HG03280 (cell line): Measurements from ENCODE around the gene NDUFS6.
"Not testable (repeated sequence)": the region's sequence is repeated elsewhere in the genome, so short reads cannot be mapped to it uniquely, and the experiment has no call there.

ENCODE experiments used
- ATAC-seq: cut with Tn5 transposase; IDR thresholded peaks from one replicate; pipeline ENCODE4 v1.9.1; 2021; ENCODE audit warnings: mild to moderate bottlenecking, moderate library complexity; ENCODE audit not compliant: unreplicated experiment

The NDUFS6 gene

GRCh38 chr5:1830571-1831228 lies 29.5 kb downstream of the NDUFS6 start:
- no peak for ATAC-seq

GRCh38 chr5:1831257-1831656 lies 30.1 kb downstream of the NDUFS6 start:
- no peak for ATAC-seq

GRCh38 chr5:1831677-1832313 lies 30.6 kb downstream of the NDUFS6 start:
- ATAC-seq, result no peak

GRCh38 chr5:1832511-1833250 lies 31.5 kb downstream of the NDUFS6 start:
- ATAC-seq, result no peak

GRCh38 chr5:1833264-1834021 lies 32.2 kb downstream of the NDUFS6 start:
- ATAC-seq, result no peak

DNA sequence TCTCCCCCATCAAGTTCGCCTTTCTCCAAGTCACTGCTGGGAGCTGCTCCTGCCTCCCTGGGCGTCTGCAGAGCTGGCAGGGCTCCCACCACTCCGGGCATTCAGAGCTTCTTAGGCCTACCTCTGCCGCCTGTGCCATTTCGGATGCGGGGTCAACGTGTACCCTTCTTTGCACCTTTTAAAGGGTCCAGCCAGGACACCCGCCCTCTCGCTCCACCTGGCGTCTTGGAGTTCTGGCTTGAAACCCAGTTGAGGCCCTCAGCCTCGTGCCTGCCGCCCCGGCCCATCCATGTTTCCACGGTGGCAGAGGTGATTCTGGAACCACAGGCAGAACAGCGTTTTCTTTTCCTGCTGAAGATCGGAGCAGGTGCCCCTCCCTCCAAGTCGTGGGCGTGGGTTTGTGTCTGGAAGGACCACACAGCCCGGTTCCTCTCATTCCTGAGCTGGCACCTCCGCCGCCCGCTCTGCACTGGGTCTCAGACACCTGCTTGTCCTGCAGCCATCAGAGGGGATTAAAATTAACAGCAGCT lies 32.9 kb downstream of the NDUFS6 start:
- no peak for ATAC-seq

DNA sequence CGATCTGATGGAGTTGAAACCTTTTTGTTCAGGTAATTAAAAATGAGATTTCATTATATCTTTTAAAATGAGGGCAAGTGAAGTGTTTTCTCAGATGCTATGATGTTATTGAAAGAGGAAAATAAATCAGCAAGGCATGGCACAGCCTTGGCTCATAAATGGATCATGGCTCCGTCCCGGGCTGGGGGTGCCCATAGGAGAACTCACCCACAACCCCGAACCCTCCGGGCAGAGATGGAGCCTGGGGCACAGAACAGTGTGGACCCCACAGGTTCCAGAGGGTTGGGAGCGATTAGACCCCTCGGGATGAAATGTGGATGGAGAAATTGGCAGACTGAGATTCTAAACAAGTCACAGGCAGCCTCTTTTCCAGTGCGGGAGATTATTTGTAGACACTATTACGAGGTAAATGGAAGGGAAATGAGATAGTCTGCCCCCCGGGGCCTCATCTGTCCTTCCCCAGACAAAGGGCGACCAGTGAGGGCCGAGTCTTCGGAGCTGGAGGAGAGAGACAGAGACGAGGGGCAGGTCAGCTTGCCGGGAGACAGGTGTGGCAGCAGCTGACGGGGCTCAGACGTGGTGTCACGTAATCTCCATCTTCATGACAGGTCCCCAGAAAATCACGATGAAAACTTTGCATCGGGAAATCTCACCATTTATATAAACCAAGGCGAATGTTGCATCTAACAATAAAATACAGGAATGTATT lies 33.7 kb downstream of the NDUFS6 start:
- ATAC-seq, result no peak

GRCh38 chr5:1835431-1835830 lies 34.2 kb downstream of the NDUFS6 start:
- ATAC-seq, result no peak

DNA sequence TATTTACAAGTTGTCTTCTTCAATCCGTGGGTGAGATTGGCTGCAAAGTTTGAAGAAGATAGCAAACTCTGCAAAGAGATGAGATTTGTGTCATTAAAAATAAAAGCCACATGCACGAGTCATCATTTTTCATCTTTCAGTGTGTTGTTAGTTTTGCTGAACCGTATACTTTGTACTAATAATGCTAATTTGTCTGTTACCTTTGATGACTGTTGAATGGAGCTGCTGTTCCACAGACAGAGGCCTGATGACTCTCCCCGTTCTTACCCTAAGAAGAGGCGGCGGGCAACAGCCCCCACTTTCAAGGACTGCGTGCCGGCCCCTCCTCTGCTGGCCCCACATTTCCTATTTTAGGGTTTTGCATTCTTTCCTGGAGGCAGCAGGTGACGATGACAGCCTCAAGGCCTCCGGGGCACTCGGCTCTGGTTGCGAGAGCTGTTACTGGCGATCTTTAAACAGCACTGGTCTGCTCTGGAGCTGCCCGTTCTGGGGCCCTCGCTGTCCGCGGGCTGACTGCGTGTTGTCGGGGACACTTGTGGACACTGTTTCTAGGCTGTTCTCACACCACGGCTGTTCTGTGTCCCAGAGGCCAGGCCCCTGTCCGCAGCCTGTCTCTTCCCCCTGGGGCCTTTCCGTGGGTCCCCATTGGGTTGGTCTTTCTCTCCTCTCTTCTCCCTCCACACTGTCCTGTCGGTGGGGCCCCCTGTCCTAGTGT lies 35.1 kb downstream of the NDUFS6 start:
- ATAC-seq, result no peak

DNA sequence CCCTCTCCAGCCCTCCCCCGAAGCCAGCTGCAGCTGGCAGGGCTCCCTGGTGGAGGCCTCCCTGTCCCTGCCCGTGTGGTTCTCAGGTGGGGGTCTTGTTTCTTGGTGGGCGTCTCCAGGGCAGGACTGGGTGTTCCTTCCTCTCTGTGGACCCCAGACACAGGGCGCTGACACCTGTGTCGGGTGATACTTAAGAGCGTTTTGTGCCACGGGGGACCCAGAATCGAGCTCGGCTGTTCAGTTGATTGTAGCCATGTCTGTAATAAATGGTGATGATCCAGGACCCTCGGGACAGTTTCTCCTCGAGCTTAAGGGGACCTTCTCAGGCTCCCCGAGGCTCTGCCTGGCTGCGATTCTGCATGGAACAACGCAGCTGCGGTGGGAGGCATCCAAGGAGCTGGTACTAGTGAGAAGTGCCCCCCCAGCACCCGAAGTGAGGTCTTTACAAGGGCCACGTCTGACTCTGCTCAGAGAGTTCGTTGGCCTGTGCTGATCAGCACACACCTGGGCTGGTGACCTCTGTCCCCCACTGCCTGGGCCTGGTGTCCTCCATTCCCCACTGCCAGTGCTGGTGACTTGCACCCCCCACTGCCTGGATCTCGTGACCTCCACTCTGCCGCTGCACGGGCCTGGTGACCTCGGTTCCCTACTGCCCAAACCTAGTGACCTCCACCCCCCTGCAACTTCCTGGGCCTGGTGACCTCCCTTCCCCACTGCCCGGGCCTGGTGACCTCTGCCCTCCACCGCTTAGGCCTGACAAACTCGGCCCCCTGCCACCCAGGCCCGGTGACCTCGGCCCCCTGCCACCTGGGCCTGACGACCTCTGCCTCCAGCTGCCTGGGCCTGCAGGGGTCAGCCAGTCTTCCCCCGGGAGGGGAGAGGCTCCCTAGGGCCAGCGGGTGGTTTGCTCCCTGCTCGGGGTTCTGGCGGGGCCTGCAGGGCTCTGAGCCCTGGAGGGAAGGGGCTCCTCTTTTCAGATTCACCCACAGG lies 36.0 kb downstream of the NDUFS6 start:
- no peak for ATAC-seq

- ATAC-seq, result no peak
These were observed 36.8 kb downstream of the NDUFS6 start for GRCh38 chr5:1838013-1838412.

- no peak for ATAC-seq
These were observed 38.9 kb downstream of the NDUFS6 start for GRCh38 chr5:1840071-1840547.

DNA sequence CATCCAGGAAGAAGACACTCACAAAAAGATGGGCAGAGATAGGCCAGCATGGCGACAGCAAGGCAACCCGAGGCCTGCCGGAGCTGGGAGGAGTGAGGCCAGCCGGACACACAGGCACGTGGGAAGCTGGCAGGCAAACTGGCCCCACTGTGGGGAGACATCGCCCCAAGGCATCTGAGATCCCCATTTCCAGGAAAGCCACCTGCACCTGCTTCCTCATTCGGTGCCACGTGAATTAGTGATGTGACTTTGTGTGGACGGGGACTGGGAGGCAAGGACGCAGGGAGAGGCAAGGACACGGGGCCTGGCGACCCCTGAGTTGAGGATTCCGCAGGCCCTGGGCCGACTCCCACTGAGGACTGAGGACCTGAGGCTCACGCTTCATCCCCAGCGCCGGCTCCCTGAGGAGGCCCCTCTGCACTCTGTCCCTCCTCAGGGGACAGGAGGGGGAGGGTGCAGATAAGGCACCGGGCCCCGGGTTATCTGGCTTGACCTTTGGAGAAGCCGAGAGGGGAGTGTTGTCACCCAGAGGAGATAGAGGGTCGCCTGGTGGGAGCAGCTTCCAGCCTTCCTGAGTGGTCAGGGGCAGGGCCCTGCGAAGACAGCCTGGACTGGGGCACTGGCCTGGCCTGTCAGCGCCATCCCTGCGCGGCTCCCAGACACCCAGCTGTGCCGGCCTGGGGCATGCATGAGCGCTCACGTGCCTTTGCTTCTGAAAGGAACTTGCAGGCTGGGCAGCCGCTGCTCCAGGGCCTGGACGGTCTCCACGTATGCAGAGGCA lies 39.7 kb downstream of the NDUFS6 start:
- ATAC-seq, result no peak

DNA sequence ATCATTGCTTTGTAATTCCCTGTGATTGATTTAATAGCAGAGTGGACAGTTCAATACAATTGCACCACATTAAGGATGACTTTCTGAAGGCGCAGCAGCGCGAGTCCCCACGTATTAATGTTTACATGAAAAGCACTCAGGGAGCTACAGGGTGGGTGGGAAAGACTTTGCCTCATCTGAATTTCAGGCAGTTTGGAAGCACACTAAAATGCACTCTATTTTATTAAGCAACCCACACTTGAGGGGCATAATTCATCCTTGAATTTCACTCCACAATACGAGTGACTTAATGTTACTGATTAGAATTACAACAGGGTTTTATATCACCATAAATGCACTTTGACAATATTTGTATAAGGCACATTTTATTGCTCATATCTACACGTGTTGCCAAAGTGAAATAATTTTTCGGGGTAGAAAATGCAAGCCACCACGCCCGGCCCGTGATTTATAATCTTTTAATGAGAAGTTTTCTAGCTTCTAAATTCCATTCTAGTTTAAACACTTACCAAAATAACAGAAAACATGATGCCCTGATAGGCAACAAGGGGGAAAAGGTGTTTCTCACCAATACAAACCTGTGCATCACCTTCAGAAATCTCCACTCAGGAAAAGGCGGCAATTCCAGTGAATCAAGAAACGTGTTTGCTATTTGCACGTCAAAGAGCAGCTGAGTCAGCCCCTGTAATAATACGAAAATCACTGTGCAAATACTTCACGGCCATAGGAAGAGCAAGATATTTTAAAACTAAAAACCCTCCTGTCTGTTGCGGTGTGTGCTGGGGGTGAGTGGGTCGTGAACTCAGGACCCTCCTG lies 41.0 kb downstream of the NDUFS6 start:
- no peak for ATAC-seq

DNA sequence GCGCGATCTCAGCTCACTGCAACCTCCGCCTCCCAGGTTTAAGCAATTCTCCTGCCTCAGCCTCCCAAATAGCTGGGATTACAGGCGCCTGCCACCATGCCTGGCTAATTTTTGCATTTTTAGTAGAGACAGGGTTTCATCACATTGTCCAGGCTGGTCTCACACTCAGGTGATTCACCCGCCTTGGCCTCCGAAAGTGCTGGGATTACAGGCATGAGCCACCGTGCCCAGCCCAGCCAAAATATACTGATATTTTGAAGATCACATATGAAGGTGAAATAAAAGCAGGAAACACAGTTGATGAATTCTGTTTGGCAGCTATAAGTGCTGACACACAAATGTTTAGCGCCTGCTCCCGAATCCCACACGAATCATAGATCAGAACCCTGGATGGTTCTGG lies 42.6 kb downstream of the NDUFS6 start:
- ATAC-seq, result not testable (repeated sequence)

DNA sequence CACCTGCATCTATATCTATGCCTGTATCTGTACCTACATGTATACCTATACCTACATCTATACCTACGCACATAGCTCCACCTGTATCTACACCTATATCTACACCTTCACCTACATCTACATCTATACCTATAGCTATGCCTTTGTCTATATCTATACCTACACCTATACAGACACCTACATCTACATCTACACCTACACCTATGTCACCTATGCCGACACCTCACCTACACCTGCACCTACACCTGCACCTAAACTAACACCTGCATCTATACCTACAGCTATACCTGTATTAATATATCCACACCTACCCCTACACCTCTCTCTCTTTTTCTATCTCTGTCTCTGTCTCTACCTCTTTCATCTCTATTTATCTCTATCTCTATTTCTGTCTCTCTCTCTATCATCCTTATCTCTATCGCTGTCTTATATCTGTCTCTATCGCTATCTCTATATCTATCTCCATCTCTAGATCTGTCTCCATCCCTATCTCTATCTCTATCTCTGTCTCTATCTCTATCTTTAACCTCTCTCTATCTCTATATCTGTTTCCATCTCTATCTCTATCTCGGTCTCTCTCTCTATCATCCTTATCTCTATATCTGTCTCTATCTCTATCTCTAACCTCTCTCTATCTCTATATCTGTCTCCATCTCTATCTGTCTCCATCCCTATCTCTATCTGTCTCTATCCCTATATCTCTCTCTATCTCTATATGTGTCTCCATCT lies 43.7 kb downstream of the NDUFS6 start:
- ATAC-seq, result no peak
